SK-N-SH treated with all-trans-retinoic acid at 6 μM for 48 hours (cell line): ENCODE measurements around the gene MED1.

ENCODE experiments used
- ARNTL ChIP-seq: fragments of 450-650 bp; formaldehyde crosslinking; IDR thresholded peaks from 2 replicates; pipeline ENCODE4 v1.5.0; 2020; ENCODE audit warnings: low read depth, mild to moderate bottlenecking, moderate library complexity, borderline replicate concordance
- BACH2 ChIP-seq: fragments of 250-450 bp; sonication (Bioruptor Pico); IDR thresholded peaks from 2 replicates; pipeline ENCODE4 v1.9.0; 2021; ENCODE audit warnings: mild to moderate bottlenecking, borderline replicate concordance
- CSDC2 ChIP-seq: fragments of 250-450 bp; sonication (Bioruptor Pico); IDR thresholded peaks from 2 replicates; pipeline ENCODE4 v1.5.0; 2020; ENCODE audit warnings: mild to moderate bottlenecking, moderate library complexity
- CSRNP3 ChIP-seq: fragments of 250-450 bp; sonication (Bioruptor Pico); IDR thresholded peaks from 2 replicates; pipeline ENCODE4 v1.5.1; 2021; ENCODE audit warnings: mild to moderate bottlenecking, moderate library complexity
- ISL1 ChIP-seq: fragments of 250-450 bp; sonication (Bioruptor Pico); IDR thresholded peaks from 2 replicates; pipeline ENCODE4 v2.1.2; 2022; ENCODE audit warnings: mild to moderate bottlenecking, moderate library complexity
- OSR1 ChIP-seq: fragments of 250-450 bp; sonication (Bioruptor Pico); IDR thresholded peaks from 2 replicates; pipeline ENCODE4 v1.8.0; 2022; ENCODE audit warnings: moderate library complexity, mild to moderate bottlenecking, inconsistent platforms
- PATZ1 ChIP-seq: fragments of 250-450 bp; sonication (Bioruptor Pico); IDR thresholded peaks from 2 replicates; pipeline ENCODE4 v1.8.0; 2020; ENCODE audit warnings: mild to moderate bottlenecking, moderate library complexity, borderline replicate concordance
- POU6F1 ChIP-seq: fragments of 250-450 bp; sonication (Bioruptor Pico); IDR thresholded peaks from 2 replicates; pipeline ENCODE4 v1.8.0; 2021; ENCODE audit warnings: low read depth, mild to moderate bottlenecking, moderate library complexity, borderline replicate concordance
- SNAI2 ChIP-seq: fragments of 250-450 bp; sonication (Bioruptor Pico); IDR thresholded peaks from 2 replicates; pipeline ENCODE4 v1.5.0; 2020; ENCODE audit warnings: mild to moderate bottlenecking, moderate library complexity
- ZFP30 ChIP-seq: fragments of 450-650 bp; formaldehyde crosslinking; IDR thresholded peaks from 2 replicates; pipeline ENCODE4 v1.5.0; 2022; ENCODE audit warnings: mild to moderate bottlenecking, moderate library complexity

- no peak for TF ChIP-seq ZFP30
- no peak for TF ChIP-seq CSDC2 (CRISPR knock-in tag)
- TF ChIP-seq PATZ1: no peak
- no peak for TF ChIP-seq ARNTL (CRISPR knock-in tag)
- no peak for TF ChIP-seq ISL1 (CRISPR knock-in tag)
- no peak for TF ChIP-seq POU6F1 (CRISPR knock-in tag)
- no peak for TF ChIP-seq OSR1 (CRISPR knock-in tag)
- no peak for TF ChIP-seq SNAI2 (CRISPR knock-in tag)
- no peak for TF ChIP-seq BACH2 (CRISPR knock-in tag)
- no peak for TF ChIP-seq CSRNP3
Measured at GRCh38 chr17:39410279-39410678, 40.8 kb downstream of the MED1 start.
